DMS114 treated with DMSO at 0.1 percent for 48 hours (cell line): ENCODE measurements around the gene METRNL.

ENCODE experiments used
- DNase-seq: peaks from one replicate; lab custom pipeline; 2025; ENCODE audit not compliant: unreplicated experiment; lab: John Stamatoyannopoulos, UW

The METRNL gene

GRCh38 chr17:83103943-83104311 is 24.5 kb downstream of the METRNL start:
- no peak for DNase-seq

GRCh38 chr17:83104577-83105505 is 25.4 kb downstream of the METRNL start:
- DNase-seq = no peak

GRCh38 chr17:83105512-83105911 is 26.1 kb downstream of the METRNL start:
- no peak for DNase-seq

GRCh38 chr17:83106056-83106588 is 26.7 kb downstream of the METRNL start:
- no peak for DNase-seq

GRCh38 chr17:83106913-83107655 is 27.7 kb downstream of the METRNL start:
- no peak for DNase-seq

- DNase-seq = no peak
Observed at GRCh38 chr17:83107656-83108048, 28.2 kb downstream of the METRNL start.

- DNase-seq = no peak
Observed at GRCh38 chr17:83108709-83109108, 29.3 kb downstream of the METRNL start.

GRCh38 chr17:83109386-83109785 is 30.0 kb downstream of the METRNL start:
- DNase-seq = no peak

- DNase-seq = no peak
Observed at GRCh38 chr17:83109793-83110645, 30.6 kb downstream of the METRNL start.

GRCh38 chr17:83110735-83111134 is 31.3 kb downstream of the METRNL start:
- DNase-seq = no peak

GRCh38 chr17:83111516-83112282 is 32.3 kb downstream of the METRNL start:
- no peak for DNase-seq

GRCh38 chr17:83113381-83113780 is 34.0 kb downstream of the METRNL start:
- no peak for DNase-seq

GRCh38 chr17:83113792-83114191 is 34.4 kb downstream of the METRNL start:
- DNase-seq = no peak

GRCh38 chr17:83114706-83115105 is 35.3 kb downstream of the METRNL start:
- DNase-seq = no peak

- no peak for DNase-seq
Observed at GRCh38 chr17:83115202-83115651, 35.8 kb downstream of the METRNL start.

GRCh38 chr17:83115832-83116231 is 36.4 kb downstream of the METRNL start:
- no peak for DNase-seq

GRCh38 chr17:83116311-83116771 is 36.9 kb downstream of the METRNL start:
- DNase-seq = no peak

- no peak for DNase-seq
Observed at GRCh38 chr17:83116783-83117555, 37.6 kb downstream of the METRNL start.

- DNase-seq = no peak
Observed at GRCh38 chr17:83117583-83117982, 38.2 kb downstream of the METRNL start.
